ENCODE measurements around the gene UBE2D1.

The UBE2D1 gene

GRCh38 chr10:58322072-58322834 lies 12.6 kb upstream of the UBE2D1 start:
- TF ChIP-seq CTCF (conservative IDR thresholded peaks at IDR 0.05) = no peak

GRCh38 chr10:58322835-58323209 lies 12.0 kb upstream of the UBE2D1 start:
- no peak overlapping the region for H3K27ac ChIP-seq
- TF ChIP-seq CTCF (conservative IDR thresholded peaks at IDR 0.05) = no peak

More at GRCh38 chr10:58322072-58322834, 12.6 kb upstream of the UBE2D1 start:
- no peak overlapping the region for H3K27ac ChIP-seq

- no peak for TF ChIP-seq CTCF (conservative IDR thresholded peaks at IDR 0.05)
Observed at GRCh38 chr10:58326967-58327381, 7.8 kb upstream of the UBE2D1 start.

GRCh38 chr10:58328233-58328632 lies 6.6 kb upstream of the UBE2D1 start:
- TF ChIP-seq CTCF (conservative IDR thresholded peaks at IDR 0.05) = no peak
- H3K27ac ChIP-seq = no peak overlapping the region

More at GRCh38 chr10:58326967-58327381, 7.8 kb upstream of the UBE2D1 start:
- H3K27ac ChIP-seq = no peak overlapping the region

- TF ChIP-seq CTCF (conservative IDR thresholded peaks at IDR 0.05) = no peak
- no peak overlapping the region for H3K27ac ChIP-seq
Observed at GRCh38 chr10:58330431-58330830, 4.4 kb upstream of the UBE2D1 start.

GRCh38 chr10:58331646-58332045 lies 3.2 kb upstream of the UBE2D1 start:
- no peak overlapping the region for H3K27ac ChIP-seq
- no peak for TF ChIP-seq CTCF (conservative IDR thresholded peaks at IDR 0.05)

- no peak for TF ChIP-seq CTCF (conservative IDR thresholded peaks at IDR 0.05)
Observed at GRCh38 chr10:58335306-58336005, 650 bp downstream of the UBE2D1 start.

More at GRCh38 chr10:58335306-58336005, 650 bp downstream of the UBE2D1 start:
- H3K27ac ChIP-seq = peak overlapping the region; percentile 76
